Choroid plexus epithelial cell (primary cell): ENCODE results near the gene OAS3.

Source experiments
- DNase-seq: peaks from one replicate; pipeline ENCODE4 v3.0.0-alpha.2; 2010; ENCODE audit warnings: low read depth
- H3K4me3 ChIP-seq: 2 replicates; pipeline ENCODE4 v1.5.1; 2011; ENCODE audit warnings: low read depth, mild to moderate bottlenecking, control low read depth, low read length, moderate library complexity
- CTCF ChIP-seq: conservative IDR thresholded peaks from 2 replicates; pipeline ENCODE4 v1.5.1; 2011; ENCODE audit warnings: low read depth, mild to moderate bottlenecking, control low read depth, inconsistent platforms, low read length, moderate library complexity

Gene OAS3, protein sequence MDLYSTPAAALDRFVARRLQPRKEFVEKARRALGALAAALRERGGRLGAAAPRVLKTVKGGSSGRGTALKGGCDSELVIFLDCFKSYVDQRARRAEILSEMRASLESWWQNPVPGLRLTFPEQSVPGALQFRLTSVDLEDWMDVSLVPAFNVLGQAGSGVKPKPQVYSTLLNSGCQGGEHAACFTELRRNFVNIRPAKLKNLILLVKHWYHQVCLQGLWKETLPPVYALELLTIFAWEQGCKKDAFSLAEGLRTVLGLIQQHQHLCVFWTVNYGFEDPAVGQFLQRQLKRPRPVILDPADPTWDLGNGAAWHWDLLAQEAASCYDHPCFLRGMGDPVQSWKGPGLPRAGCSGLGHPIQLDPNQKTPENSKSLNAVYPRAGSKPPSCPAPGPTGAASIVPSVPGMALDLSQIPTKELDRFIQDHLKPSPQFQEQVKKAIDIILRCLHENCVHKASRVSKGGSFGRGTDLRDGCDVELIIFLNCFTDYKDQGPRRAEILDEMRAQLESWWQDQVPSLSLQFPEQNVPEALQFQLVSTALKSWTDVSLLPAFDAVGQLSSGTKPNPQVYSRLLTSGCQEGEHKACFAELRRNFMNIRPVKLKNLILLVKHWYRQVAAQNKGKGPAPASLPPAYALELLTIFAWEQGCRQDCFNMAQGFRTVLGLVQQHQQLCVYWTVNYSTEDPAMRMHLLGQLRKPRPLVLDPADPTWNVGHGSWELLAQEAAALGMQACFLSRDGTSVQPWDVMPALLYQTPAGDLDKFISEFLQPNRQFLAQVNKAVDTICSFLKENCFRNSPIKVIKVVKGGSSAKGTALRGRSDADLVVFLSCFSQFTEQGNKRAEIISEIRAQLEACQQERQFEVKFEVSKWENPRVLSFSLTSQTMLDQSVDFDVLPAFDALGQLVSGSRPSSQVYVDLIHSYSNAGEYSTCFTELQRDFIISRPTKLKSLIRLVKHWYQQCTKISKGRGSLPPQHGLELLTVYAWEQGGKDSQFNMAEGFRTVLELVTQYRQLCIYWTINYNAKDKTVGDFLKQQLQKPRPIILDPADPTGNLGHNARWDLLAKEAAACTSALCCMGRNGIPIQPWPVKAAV

DNA sequence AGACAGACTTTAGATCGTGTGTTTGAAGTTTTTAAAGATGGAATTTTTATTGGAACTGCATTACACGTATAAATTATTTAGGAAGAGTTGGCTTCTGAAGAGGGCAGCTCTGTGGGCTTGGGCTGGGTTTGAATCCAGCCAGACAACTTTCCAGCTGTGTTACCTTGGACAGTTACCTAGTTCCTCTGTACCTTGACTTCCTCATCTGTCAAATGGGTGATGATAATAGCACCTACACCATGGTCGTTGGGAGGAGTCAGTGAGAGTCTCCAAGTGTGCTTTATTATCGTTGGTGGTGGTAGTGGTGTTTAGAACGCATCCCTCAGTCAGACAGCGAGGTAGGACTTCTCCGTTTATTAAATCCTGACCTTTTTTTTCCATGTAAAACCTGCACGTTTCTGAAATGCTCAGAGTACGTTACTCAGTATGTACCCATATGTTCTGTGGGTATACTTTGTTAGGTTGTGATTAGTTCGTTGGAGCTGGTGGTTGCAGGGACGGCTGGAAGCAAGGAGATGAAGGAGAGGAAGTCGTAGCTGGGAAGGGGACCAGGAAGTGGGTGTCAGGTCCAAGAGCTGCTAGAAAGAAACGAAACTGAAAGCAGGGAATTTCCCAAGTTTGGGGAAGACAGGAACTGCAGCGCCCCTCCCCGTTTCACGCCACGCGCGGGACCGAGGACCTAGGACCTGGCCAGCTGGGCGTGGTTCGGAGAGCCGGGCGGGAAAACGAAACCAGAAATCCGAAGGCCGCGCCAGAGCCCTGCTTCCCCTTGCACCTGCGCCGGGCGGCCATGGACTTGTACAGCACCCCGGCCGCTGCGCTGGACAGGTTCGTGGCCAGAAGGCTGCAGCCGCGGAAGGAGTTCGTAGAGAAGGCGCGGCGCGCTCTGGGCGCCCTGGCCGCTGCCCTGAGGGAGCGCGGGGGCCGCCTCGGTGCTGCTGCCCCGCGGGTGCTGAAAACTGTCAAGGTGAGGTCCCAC lies at the start of gene OAS3:
OAS3 (plus strand) TSS at position 734 of the 979 bp plus-strand sequence; CDS start at position 791, 57 bp downstream.
- no peak for TF ChIP-seq CTCF
- peak within 1 kb of the TSS; percentile 74 for H3K4me3 ChIP-seq
- DNase-seq = peak; percentile 81

- TF ChIP-seq CTCF = no peak
- no peak overlapping the region for H3K4me3 ChIP-seq
- DNase-seq = no peak
Observed at GRCh38 chr12:112891093-112892024, 46.9 kb upstream of the OAS3 start.

DNA sequence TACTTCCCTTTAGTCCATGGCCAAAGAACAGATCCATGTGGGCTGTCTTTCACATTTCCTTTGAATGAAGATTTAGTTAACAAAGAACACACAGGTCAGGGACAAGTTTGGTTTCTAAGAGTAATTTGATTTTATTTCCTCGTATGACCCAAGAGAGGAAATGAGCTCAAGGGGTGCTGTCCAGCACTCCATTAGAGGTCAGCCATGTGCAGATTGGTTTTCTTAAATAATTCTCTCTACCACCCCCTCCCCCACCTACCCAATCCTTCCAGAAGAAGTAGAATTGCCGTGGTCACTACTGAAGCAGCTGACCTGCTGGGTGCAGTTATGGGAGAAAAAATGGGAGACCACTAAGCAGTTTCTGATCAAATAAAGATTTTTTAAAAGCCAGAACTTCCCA lies 45.4 kb upstream of the OAS3 start:
- H3K4me3 ChIP-seq = no peak overlapping the region
- DNase-seq = no peak
- TF ChIP-seq CTCF = no peak

GRCh38 chr12:112894128-112894527 lies 44.1 kb upstream of the OAS3 start:
- TF ChIP-seq CTCF = no peak
- no peak overlapping the region for H3K4me3 ChIP-seq
- no peak for DNase-seq

DNA sequence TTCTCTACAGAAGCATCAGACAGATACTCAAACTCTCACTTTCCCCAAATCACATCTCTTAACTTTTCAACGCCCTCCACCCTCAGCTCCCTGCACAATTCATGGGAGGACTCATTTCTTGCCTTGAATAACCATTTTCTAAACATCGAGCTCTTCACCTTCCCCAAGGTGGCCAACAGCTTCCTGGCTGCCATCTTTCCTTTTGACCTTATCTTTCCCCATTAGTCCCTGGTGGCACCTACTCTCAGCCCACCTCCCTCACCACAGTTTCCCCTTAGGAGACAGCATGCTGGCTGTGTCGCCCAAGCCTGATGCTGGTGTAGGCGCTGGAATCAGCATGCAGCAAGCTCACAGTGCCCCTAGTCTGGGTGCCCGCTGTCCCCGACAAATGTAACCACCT lies 39.9 kb upstream of the OAS3 start:
- no peak for TF ChIP-seq CTCF
- H3K4me3 ChIP-seq = no peak overlapping the region
- DNase-seq = no peak
